ENCODE data around the gene TRHDE. TPM values are rescaled to one million over a fixed set of nuclear protein-coding genes. Genes with fewer than 3 reads are reported as not detected.
A peak's percentile ranks its signal among the peaks of the same experiment; 100 is the strongest.

The TRHDE gene
- total RNA-seq, 1 donor from 2014 or later: 0.51 TPM

GRCh38 chr12:72273499-72273837 lies 1.3 kb downstream of the TRHDE start:
- H3K27ac Mint-ChIP-seq (ENCODE audit: unreplicated experiment): no peak overlapping the region
- no peaks in the 10 kb centered on the region for H3K9me3 Mint-ChIP-seq
- TF ChIP-seq CTCF (conservative IDR thresholded peaks at IDR 0.05): no peak
- H3K4me3 Mint-ChIP-seq: peak overlapping the region; percentile 84
- peaks cover 16% of the 10 kb centered on the region for H3K4me1 Mint-ChIP-seq
- DNase-seq (ENCODE audit: low read depth, low spot score): no peak
- peaks cover 86% of the 10 kb centered on the region for H3K27me3 Mint-ChIP-seq (ENCODE audit: low read depth)
- no peaks in the 10 kb centered on the region for H3K36me3 Mint-ChIP-seq (ENCODE audit: low read depth)

- Mint-ChIP-seq H3K9me3 (no peaks in the 10 kb centered on the region), H3K27ac (ENCODE audit: unreplicated experiment) (no peak overlapping the region), H3K36me3 (ENCODE audit: low read depth) (no peaks in the 10 kb centered on the region), H3K27me3 (ENCODE audit: low read depth) (peaks cover 89% of the 10 kb centered on the region), H3K4me3 (peak overlapping the region; percentile 84), H3K4me1 (peaks cover 16% of the 10 kb centered on the region)
- TF ChIP-seq CTCF (conservative IDR thresholded peaks at IDR 0.05): no peak
- no peak for DNase-seq (ENCODE audit: low read depth, low spot score)
These were observed 1.7 kb downstream of the TRHDE start for GRCh38 chr12:72273851-72274351.

- Mint-ChIP-seq H3K4me3 (peak overlapping the region; percentile 84), H3K9me3 (no peaks in the 10 kb centered on the region), H3K27me3 (ENCODE audit: low read depth) (peaks cover 84% of the 10 kb centered on the region), H3K36me3 (ENCODE audit: low read depth) (no peaks in the 10 kb centered on the region), H3K27ac (ENCODE audit: unreplicated experiment) (no peak overlapping the region), H3K4me1 (peaks cover 16% of the 10 kb centered on the region)
- TF ChIP-seq CTCF (conservative IDR thresholded peaks at IDR 0.05): no peak
- no peak for DNase-seq (ENCODE audit: low read depth, low spot score)
These were observed 2.8 kb downstream of the TRHDE start for GRCh38 chr12:72274931-72275330.

GRCh38 chr12:72275526-72275925 lies 3.4 kb downstream of the TRHDE start:
- peaks cover 16% of the 10 kb centered on the region for H3K4me1 Mint-ChIP-seq
- peak overlapping the region; percentile 84 for H3K4me3 Mint-ChIP-seq
- no peak for DNase-seq (ENCODE audit: low read depth, low spot score)
- H3K27ac Mint-ChIP-seq (ENCODE audit: unreplicated experiment): no peak overlapping the region
- no peak for TF ChIP-seq CTCF (conservative IDR thresholded peaks at IDR 0.05)
- H3K36me3 Mint-ChIP-seq (ENCODE audit: low read depth): no peaks in the 10 kb centered on the region
- no peaks in the 10 kb centered on the region for H3K9me3 Mint-ChIP-seq
- H3K27me3 Mint-ChIP-seq (ENCODE audit: low read depth): peaks cover 78% of the 10 kb centered on the region

GRCh38 chr12:72276181-72276805 lies 4.1 kb downstream of the TRHDE start:
- Mint-ChIP-seq H3K27me3 (ENCODE audit: low read depth) (peaks cover 70% of the 10 kb centered on the region), H3K27ac (ENCODE audit: unreplicated experiment) (no peak overlapping the region), H3K4me3 (no peak overlapping the region), H3K4me1 (peaks cover 11% of the 10 kb centered on the region), H3K36me3 (ENCODE audit: low read depth) (no peaks in the 10 kb centered on the region), H3K9me3 (no peaks in the 10 kb centered on the region)
- no peak for TF ChIP-seq CTCF (conservative IDR thresholded peaks at IDR 0.05)
- no peak for DNase-seq (ENCODE audit: low read depth, low spot score)

Data from neural crest cell (in vitro differentiated cells).